RCC 7860 (cell line): ENCODE results near the gene SH3PXD2A.
"Not testable (repeated sequence)": the region's sequence is repeated elsewhere in the genome, so short reads cannot be mapped to it uniquely, and the experiment has no call there.

Source experiments
- DNase-seq: peaks from one replicate; pipeline ENCODE4 v3.0.0-alpha.2; 2015; ENCODE audit warnings: low spot score
- FAIRE-seq: peaks from 2 replicates; lab custom pipeline; 2012; peaks lifted over from hg19 to GRCh38; lab: Jason Lieb, UNC

The SH3PXD2A gene

GRCh38 chr10:103850572-103850895, 4.8 kb downstream of the SH3PXD2A start:
- FAIRE-seq (no peak), DNase-seq (no peak)

- FAIRE-seq = peak; percentile 84
- DNase-seq = peak; percentile 80
These were observed 5.3 kb downstream of the SH3PXD2A start for GRCh38 chr10:103849880-103850571.

- FAIRE-seq (no peak), DNase-seq (no peak)
These were observed 6.0 kb downstream of the SH3PXD2A start for GRCh38 chr10:103849212-103849877.

GRCh38 chr10:103847909-103848468, 7.4 kb downstream of the SH3PXD2A start:
- no peak for FAIRE-seq
- no peak for DNase-seq

- DNase-seq (no peak), FAIRE-seq (no peak)
These were observed 8.0 kb downstream of the SH3PXD2A start for GRCh38 chr10:103847346-103847745.

GRCh38 chr10:103845972-103846371, 9.4 kb downstream of the SH3PXD2A start:
- FAIRE-seq = no peak

GRCh38 chr10:103845346-103845745, 10.0 kb downstream of the SH3PXD2A start:
- not testable (repeated sequence) for DNase-seq, FAIRE-seq

More at GRCh38 chr10:103845972-103846371, 9.4 kb downstream of the SH3PXD2A start:
- DNase-seq = no peak

- FAIRE-seq (no peak), DNase-seq (no peak)
These were observed 11.4 kb downstream of the SH3PXD2A start for GRCh38 chr10:103843854-103844570.

GRCh38 chr10:103843045-103843444, 12.3 kb downstream of the SH3PXD2A start:
- FAIRE-seq (no peak), DNase-seq (no peak)

GRCh38 chr10:103842605-103843004, 12.8 kb downstream of the SH3PXD2A start:
- DNase-seq (no peak), FAIRE-seq (no peak)

GRCh38 chr10:103841519-103841918, 13.9 kb downstream of the SH3PXD2A start:
- no peak for DNase-seq
- no peak for FAIRE-seq

GRCh38 chr10:103840740-103841070, 14.7 kb downstream of the SH3PXD2A start:
- FAIRE-seq = no peak
- no peak for DNase-seq

- DNase-seq (no peak), FAIRE-seq (no peak)
These were observed 15.3 kb downstream of the SH3PXD2A start for GRCh38 chr10:103839872-103840739.

GRCh38 chr10:103839519-103839871, 15.9 kb downstream of the SH3PXD2A start:
- DNase-seq = no peak
- FAIRE-seq = no peak

- no peak for DNase-seq
- FAIRE-seq = no peak
These were observed 16.4 kb downstream of the SH3PXD2A start for GRCh38 chr10:103838862-103839518.

GRCh38 chr10:103838070-103838395, 17.3 kb downstream of the SH3PXD2A start:
- DNase-seq (no peak), FAIRE-seq (no peak)

- FAIRE-seq (no peak), DNase-seq (no peak)
These were observed 17.9 kb downstream of the SH3PXD2A start for GRCh38 chr10:103837370-103838069.

GRCh38 chr10:103836861-103837260, 18.5 kb downstream of the SH3PXD2A start:
- DNase-seq = no peak

GRCh38 chr10:103836273-103836672, 19.1 kb downstream of the SH3PXD2A start:
- FAIRE-seq = no peak
- DNase-seq = no peak

More at GRCh38 chr10:103836861-103837260, 18.5 kb downstream of the SH3PXD2A start:
- FAIRE-seq = no peak
